ENCODE measurements around the gene SGCD. TPM values are rescaled to one million over a fixed set of nuclear protein-coding genes. Genes with fewer than 3 reads are reported as not detected.
A peak's percentile ranks its signal among the peaks of the same experiment; 100 is the strongest.

Gene SGCD
- polyA plus RNA-seq, 3 donors = 5.1 to 5.7 (median 5.6) TPM

DNA sequence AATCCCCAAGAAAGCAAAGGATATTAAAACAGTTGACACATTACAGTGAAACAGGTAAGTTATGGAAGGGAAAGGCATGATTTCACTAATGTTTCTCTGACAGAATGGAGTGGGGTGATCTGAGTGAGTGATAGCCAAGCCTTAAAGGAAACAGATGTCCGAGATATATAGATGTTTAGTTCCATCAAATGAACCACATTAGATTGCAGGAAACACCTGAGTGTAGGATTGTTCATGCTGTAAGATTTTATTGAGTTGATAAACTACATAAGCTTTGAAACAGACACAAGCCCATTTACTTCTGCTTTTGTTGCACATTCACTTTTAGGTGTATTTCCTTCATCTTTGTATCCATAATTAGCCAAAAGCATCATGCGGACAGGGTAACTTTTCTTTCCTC lies 356.0 kb downstream of the SGCD start:
- no peak for DNase-seq (ENCODE audit: low read depth in 3 of 3, low spot score in 2 of 3)

DNA sequence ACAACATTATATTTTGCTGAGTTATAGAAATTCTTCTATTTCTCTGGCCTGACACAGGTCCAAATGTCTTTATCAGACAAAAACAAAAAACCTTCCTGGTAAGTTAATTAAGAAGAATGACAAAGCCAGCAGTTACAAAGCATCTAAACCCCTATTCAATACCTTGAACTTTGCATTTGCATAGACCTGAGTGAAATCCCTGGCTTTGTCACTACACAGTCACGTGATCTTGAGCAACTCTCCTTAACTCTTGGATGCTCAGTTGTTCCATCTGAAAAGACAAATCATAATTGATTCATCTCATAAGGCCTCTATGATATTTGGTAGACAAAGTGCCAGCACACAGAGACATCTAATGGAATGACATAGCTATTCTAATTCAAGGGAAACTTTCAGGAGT lies 356.5 kb downstream of the SGCD start:
- DNase-seq (ENCODE audit: low read depth in 3 of 3, low spot score in 2 of 3) = no peak

DNA sequence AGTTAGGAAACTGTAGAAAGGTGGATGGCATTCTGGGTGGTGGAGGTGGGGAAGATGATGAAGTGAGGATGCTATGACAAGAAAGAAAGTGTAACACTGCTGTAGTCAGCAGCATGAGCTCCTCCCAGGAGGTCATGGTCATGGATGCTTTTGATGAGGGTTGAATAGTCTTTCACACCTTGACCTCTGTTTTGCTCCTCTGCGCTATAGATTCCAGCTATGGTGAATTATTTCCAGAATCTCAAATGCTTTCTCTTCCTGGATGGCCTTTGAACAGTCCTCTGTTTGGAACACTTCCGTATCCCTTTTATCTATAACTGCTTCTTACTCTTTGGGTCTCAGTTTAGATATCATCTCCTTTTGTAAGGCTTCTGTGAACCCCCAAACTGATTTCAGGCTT lies 357.3 kb downstream of the SGCD start:
- DNase-seq (ENCODE audit: low read depth in 3 of 3, low spot score in 2 of 3) = no peak

DNA sequence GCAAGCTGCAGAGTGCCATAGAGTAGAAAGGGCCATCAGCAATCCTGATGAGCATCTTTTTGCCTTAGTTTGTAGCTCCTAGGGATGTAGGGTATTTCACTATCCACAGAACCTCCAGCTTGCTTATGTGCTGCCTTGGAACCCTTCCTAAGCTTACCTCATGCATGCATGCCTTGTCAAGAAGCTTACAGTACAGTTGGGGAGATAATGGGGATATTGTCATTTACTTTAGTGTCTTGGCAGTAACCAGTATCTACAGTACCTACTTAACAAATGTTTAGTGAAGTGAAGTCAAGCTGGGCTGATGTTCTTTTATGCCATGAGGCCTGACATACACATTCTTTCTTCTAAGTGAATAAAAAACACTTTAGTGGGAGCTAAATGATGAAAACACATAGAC lies 358.5 kb downstream of the SGCD start:
- no peak for DNase-seq (ENCODE audit: low read depth in 3 of 3, low spot score in 2 of 3)

DNA sequence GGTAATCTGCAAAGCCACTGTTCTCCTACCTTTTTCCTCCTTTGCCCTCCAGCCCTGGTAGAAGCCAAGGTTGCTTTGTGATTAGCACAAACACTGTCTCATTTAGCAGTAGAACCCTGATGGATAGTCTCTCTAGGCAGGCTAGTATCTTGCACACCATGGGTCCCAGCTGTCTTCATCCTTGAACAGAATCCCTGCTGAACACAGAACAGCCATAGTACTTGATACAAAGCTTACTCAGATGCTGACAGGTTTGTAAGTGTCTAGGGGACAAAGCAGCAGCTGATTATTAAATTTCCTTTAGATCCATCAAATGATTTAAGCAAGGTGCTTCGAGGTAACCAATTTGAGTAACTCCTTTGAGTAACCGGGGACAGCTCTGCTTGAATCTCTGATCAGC lies 359.4 kb downstream of the SGCD start:
- DNase-seq (ENCODE audit: low read depth in 3 of 3, low spot score in 2 of 3) = no peak

DNA sequence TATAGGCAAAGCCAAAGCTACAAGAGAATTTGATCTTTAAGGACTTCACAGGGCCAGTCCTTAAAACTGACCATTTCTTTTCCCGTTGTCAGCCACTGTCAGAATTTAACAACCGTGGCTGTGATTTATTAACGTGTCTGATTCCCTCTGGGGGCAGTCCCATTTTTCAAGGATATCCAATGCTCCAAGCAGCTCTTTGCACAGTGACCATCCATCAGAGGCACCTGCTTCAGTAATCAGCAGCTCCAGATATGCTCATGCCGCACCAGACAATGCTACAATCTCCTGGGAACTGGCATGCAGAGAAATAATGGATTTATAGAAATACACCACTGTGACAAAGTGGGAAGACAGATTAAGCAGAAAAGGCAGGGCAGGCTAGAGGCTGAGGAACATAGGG lies 359.8 kb downstream of the SGCD start:
- DNase-seq (ENCODE audit: low read depth in 3 of 3, low spot score in 2 of 3) = peak in 1 of 3 donors; percentile 55

DNA sequence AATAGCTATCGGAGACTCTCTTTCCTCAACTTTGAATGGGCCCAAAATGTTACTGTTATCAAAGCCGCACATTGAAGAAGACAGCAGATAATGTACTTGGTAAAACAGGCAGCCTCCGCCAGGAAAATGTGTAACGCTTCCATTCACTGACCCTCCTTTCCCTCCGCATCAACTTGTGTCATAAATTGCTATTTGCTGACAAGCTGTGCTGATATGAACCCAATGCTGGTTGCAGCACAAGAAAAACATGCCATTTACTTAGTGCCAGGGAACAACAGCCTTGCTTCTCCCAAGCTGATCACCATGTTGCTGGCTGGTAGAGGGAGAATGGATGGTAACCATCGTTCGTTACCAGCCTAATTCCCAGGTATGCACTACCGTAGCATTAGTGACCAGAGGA lies 360.6 kb downstream of the SGCD start:
- no peak for DNase-seq (ENCODE audit: low read depth in 3 of 3, low spot score in 2 of 3)

DNA sequence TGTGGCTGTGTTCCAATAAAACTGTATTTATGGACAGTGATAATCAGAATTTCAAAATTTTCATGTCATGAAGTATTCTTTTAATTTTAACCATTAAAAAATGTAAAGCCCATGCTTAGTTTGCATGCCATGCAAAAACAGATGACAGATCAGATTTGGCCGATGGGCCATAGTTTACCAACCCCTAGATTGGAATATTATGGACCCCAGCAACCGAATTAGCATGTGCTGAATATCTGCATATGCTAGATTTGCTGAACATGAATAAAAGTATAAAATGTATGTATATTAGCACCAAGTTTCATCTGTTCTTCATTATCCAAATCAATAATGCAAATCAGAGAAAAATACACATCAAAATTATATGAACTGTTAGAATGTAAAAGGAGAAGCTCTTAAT lies 364.6 kb downstream of the SGCD start:
- DNase-seq (ENCODE audit: low read depth in 3 of 3, low spot score in 2 of 3) = no peak

DNA sequence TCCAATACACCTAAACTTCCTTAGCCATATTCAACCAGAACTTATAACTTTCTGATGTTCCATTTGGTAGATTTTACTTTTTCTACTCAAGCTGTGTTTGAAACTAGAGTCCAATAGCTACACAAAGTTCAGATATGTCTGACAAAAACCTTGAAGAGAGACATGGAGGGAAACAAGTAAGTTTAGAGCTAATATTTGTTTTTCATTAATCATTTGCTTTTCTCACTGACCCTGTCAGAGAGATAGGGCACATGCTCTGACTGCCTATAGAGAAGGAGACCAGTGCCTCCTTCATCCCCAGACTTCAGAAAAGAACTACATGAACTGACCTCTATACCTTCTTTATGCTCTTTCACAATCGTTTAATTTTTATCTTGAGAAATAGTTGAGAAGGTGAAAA lies 366.1 kb downstream of the SGCD start:
- DNase-seq (ENCODE audit: low read depth in 3 of 3, low spot score in 2 of 3) = no peak

DNA sequence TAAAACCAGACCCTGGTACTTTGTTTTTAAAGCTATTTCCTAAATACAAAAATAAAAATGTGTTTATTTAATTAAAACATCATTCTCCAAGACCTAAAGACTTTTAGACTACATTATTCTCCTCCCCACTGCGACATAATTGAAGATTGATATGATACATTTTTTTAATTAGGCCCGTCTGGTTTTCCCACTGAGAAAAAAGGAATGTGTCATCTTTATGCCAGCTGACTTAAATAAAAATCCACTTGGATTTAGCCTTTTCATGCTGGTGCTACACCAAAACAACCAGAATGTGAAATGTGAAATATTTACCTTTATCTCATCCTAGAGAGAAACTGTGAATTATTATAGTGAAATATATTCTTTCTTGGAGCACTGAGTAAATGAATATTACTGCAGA lies 367.6 kb downstream of the SGCD start:
- no peak for DNase-seq (ENCODE audit: low read depth in 3 of 3, low spot score in 2 of 3)

DNA sequence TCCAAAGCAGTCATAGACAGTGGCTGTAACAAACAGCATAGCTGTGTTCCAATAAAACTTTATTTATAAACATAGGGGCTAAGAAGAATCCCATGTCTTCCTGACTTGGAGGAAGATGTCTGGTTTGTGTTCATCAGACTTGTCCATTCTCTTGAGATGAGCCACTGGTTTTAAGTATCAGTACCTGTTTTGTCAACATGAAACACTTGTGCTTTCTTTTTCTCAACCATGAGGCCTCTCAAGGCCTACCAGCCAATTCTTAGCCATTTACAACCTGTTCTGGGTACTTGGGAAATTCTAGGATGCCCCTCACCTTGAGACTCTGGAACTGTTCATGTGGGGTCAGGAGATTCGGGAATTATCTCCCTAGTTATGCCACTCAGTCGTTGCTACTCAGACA lies 368.8 kb downstream of the SGCD start:
- no peak for DNase-seq (ENCODE audit: low read depth in 3 of 3, low spot score in 2 of 3)

DNA sequence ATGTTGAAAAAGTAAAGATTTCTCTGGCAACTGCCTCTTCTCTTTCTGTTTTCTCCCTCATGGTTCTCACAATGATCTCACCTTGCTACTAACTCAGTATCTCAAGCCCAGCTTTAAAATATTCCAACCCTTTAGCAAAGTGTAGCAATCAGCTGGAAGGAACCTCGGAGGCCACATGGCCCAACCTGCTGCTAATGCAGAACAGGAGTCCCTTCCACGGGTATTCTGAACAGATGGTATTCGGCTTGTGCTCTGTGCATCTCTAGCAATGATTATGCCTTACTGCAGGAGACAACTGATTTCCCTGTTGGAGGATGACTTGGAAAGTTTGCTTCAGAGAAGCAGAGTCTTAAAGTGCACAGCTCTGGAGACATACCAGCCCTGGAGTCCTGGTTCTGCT lies 371.4 kb downstream of the SGCD start:
- no peak for DNase-seq (ENCODE audit: low read depth in 3 of 3, low spot score in 2 of 3)

DNA sequence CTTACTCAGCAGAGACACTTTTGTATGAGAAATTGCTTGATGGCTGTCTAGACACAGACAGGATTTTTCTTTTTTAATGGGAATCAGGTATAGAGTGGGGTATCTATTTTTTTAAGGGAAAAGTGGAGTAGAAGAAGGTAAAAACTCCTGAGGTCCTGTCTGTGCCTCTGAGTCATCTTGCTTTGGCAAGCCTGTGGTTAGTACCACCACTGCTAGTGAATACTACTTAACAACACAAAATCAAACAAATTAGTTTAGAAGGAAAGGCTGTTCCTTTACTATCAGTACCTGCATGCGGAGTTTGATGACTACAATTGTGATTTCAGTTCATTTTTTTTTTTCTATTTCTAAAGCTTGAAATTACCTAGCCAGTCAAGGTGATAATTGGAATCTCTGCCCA lies 372.2 kb downstream of the SGCD start:
- no peak for DNase-seq (ENCODE audit: low read depth in 3 of 3, low spot score in 2 of 3)

DNA sequence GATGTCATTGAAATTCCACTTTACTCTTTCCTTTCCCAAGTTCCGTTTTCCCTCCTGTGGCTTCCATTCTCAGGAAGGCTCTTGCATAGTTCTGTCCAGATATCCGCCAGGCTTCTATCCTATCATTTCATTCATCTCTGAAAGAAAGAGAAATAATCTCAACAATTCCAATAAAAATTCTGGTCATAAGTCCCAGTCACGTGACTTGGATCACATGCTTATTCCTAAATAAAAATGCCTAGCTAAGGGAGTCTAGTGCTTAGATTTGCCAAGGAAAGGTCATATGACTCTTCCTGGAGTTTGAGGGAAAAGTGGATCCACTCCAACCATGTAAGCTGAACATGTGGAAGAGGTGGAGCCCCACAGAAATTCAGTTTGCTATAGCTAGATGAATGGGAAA lies 377.2 kb downstream of the SGCD start:
- no peak for DNase-seq (ENCODE audit: low read depth in 3 of 3, low spot score in 2 of 3)

DNA sequence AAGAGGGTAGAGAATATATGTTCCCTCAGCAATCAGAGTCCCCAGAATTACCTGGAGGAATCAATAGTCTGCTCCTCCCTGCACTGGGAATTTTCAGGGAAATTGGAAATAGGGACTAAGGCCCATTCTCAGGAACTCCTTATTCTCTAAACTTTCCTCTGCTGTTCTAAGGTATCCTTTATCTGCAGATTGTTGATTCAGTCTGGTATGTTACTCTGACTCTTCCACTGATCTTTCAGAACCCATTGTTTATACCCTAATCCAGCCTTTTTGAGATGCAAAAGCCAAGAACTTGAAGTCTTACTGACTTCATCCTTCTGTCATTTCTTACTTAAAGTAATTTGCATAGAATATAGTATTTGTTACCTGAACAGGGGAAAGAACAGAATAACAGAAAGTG lies 379.7 kb downstream of the SGCD start:
- no peak for DNase-seq (ENCODE audit: low read depth in 3 of 3, low spot score in 2 of 3)

DNA sequence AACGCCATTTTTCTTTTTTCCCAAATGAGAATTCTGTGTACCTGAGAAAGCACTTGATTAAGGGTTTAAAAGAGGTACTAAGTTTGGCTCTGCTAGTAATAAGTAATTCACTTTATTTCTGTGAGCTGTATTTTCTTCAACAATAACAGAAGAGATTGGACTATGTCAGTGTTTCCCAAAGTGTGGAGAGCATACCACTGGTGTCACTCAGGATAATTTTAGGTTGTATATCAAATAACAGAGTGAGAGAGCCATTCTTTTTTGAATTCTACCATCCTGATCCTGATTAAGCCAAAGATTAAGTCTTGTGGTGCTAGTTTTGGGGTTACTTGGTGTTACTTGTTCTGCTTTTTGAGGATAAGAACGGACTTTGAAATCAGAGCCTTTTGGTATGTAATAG lies 380.8 kb downstream of the SGCD start:
- no peak for DNase-seq (ENCODE audit: low read depth in 3 of 3, low spot score in 2 of 3)

DNA sequence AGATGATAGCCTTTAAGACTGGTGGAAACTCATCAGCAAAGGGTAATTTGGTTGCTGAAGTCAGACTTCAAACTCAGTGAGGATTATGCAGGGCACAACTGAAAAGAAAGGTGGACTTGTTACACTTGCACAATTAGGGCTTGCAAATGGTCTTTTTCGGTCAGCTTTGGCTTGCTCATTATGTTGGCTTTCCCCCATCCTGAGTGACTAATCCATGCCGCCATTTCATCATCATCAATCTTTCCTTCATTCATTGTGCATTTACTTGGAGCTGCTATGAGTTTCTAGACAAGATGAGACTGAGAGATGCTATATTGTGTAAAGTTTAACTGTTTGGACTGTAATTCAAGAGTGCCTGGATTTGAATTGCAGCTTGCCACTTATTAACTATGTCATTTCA lies 388.3 kb downstream of the SGCD start:
- no peak for DNase-seq (ENCODE audit: low read depth in 3 of 3, low spot score in 2 of 3)

DNA sequence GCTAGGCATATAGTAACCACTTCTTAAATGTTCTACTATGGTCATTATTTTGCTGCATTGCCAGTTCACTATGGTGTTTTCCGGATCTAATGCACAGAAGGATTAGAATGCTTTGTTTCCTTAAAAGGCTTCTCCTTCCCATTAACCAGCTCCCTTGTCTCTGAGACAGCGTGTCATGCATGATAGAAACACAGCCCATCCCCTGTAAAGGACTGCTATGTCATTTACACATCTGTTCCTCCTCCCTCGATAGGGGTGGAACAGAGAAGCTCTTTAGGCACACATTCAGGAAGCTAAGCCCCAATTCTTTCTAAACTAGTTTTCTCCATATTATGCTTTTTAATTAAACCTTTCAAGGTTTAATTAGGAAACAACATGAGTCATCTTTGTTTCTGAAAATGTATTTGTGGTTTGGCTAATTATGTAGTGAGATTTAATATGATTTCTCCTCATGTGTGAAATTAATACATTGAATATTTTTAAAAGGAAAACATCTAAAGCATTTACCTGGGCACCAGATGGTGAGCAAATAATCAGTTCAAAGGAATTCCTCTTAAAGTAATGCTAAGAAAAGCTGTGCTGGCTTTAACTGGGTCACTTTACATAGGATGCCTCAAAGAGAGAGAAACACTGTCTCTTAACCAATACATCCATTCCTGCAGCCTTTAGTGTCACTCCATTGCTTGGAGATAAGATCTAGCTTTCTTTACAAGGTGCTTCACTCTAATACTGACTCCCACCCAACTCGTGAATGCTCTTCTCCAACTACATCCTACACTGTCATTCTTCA lies 389.8 kb downstream of the SGCD start:
- DNase-seq (ENCODE audit: low read depth in 3 of 3, low spot score in 2 of 3) = no peak

DNA sequence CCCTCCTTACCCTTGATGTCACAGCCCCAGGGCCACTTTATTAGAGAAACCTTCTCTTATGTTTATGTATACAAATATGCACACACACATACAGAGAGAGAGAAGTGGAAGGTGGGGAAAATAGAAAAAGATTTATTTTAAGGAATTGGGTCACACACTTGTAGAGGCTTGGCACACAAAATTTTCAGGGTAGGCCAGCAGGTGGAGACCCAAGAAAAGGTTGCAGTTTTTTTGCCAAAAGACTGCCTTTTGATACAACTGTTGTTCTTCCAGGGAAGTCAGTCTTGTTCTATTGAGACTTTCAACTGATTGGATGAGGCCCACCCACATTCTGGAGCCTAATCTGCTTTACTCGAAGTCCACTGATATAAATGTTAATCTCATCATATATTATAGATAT lies 392.0 kb downstream of the SGCD start:
- DNase-seq (ENCODE audit: low read depth in 3 of 3, low spot score in 2 of 3) = no peak

DNA sequence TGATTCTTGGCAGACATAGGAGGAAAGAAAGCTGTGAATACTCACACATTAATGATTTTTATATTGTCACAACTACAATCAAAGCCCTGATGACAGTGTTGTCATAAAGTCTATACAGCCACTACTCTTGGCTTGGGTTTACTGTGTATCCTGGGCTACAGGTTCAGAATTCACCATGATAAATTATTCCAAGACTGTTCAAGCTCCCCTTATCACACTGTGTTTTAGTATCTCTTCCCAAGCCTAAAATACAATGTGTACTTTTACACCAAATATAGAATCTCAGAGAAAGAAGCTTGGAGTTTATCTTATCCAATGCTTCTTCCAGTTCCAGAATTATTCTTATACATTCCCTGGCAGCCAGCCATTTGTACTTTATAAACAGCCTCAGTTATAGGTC lies 395.4 kb downstream of the SGCD start:
- no peak for DNase-seq (ENCODE audit: low read depth in 3 of 3, low spot score in 2 of 3)

DNA sequence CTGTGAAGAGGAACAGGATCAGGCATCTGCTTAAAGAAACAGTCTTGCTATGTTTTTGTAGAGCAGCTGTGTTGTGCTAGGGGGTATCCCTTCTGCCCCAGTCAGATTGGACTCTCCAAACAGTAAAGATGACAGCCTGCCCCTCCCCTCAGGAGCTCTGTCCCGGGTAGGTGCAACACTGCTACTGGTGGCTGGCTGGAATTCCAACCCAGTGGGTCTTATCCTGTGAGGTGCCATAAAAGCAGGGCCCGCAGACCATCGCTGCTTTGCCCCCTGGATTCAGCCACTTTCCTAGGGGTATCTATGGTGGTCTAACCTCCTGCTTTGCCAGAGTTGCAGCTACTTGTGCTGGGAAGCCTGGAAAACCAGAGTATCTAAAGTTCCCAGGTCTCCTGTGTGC lies 408.5 kb downstream of the SGCD start:
- DNase-seq (ENCODE audit: low read depth in 3 of 3, low spot score in 2 of 3) = no peak

DNA sequence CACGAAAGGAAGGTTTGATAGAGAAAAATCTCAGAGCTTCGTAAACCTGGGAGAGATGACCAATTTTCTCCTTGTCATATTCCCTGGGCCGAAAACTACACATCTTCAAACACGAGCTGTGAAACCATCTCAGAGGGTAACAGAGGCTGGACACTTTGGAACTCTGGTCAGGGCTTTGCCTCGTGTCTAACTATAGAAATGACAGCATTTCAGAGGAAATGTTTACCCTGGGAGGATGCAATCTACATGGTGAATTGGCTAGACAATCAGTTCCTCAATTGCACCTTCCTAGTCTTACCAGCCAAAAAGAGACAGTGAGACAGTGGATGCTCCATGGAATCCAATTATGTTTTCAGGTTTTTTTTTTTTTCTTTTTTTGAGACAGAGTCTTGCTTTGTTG lies 414.6 kb downstream of the SGCD start:
- DNase-seq (ENCODE audit: low read depth in 3 of 3, low spot score in 2 of 3) = no peak

DNA sequence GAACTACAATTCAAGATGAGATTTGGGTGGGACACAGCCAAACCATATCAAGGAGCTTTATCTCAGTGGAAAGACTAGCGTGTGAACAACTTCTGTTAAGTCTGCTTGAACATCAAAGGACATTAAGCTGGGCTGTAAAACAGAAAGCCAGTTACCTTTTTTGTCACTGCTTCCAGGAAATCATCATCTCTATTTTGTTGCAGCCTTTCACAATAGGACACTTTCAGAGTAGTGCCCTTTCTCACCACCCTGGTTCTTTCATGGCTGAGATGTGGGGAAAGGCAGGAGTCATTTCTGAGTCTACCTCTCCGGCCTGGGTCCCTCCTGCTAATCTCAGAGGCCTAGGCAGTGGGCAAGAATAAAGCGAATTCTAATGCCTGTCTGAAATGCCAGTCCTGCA lies 426.9 kb downstream of the SGCD start:
- no peak for DNase-seq (ENCODE audit: low read depth in 3 of 3, low spot score in 2 of 3)
